D721Med (cell line): ENCODE results near the gene TPMT.

Source experiments
- DNase-seq: peaks from one replicate; pipeline ENCODE4 v3.0.0; 2011; ENCODE audit warnings: low spot score; ENCODE audit not compliant: insufficient read length
- FAIRE-seq: peaks from 2 replicates; lab custom pipeline; 2011; peaks lifted over from hg19 to GRCh38; lab: Jason Lieb, UNC
- CTCF ChIP-seq: IDR thresholded peaks from 2 replicates; pipeline ENCODE4 v1.5.1; 2012; ENCODE audit warnings: mild to moderate bottlenecking, control low read depth; ENCODE audit not compliant: insufficient read depth; ENCODE audit errors: missing control alignments

TPMT gene

DNA sequence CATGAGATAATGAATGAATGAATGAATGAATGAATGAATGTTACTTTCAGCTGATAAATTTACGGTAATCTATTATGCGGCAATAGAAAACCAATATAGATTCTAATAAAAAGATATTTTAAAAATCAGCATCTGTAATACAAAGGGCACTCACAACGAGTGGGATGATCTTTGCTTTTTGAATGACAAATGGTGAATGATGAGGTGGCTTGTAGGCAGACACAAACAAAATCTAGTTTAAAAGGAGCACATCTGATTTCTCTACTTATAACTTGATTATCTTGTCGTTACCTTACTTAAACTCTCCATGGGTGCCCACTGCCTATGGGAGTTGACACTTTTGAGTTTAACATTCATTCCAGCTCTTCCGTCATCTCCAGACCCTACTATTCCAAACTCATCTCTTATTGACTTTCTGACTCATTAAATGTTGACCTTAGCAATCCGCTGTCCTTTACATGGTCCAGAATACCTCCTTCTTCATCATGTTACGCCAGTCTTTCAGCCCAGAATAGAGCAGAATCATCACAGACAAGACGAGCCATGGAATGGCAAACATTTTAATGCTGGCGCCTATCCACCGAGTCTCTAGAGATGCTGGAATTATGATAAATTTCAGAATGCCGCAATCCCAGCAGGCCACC, 73.7 kb downstream of the TPMT start:
- no peak for TF ChIP-seq CTCF
- DNase-seq (no peak), FAIRE-seq (no peak)

DNA sequence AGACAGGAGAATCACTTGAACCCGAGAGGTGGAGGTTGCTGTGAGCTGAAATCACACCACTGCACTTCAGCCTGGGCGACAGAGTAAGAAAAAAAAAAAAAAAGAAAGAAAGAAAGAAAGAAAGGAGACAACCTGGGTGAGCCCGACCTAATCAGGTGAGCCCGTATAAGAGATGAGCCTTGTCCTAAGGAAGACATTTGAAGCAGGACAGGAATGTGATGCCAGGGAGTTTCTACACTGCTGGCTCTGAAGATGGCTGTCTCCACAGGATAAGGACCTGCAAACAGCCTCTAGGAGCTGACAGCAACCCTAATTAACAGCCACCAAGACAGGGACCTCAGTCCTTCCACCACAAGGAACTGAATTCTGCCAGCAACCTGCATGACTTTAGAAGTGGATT, 74.3 kb downstream of the TPMT start:
- FAIRE-seq = no peak
- TF ChIP-seq CTCF = no peak
- DNase-seq = no peak

DNA sequence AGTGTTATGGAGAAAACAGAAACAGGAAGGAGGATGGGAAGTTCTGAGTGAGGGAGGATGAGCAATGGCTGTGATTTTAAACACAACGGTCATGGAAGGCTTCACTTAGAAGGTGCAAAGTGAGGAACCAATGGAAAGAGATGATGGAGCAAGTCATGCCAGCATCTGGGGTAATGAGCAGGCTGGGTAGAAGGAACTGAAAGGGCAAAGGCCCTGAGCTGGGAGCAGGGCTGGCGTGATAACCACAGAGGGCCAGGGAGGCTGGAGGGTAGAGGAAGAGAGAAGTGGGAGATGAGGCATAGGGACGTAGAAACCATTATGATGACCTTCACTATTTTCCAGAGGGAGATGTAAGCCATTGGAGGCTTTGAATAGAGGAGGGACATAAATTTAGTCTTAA, 76.0 kb downstream of the TPMT start:
- no peak for FAIRE-seq
- no peak for DNase-seq
- no peak for TF ChIP-seq CTCF
